Natural killer cell (primary cell): ENCODE results near the gene RXFP4. TPM values are rescaled to one million over a fixed set of nuclear protein-coding genes. Genes with fewer than 3 reads are reported as not detected.

Experiments
- ATAC-seq, 3 donors: fragments of 150-1000 bp in 2 of 3; fragments of 200-7000 bp in 1 of 3; cut with Tn5 transposase; 1 replicate in 1 of 3; 2 replicates in 2 of 3; pipeline ENCODE4 v1.10.0; 2021; ENCODE audit warnings: mild to moderate bottlenecking in 2 of 3, moderate library complexity in 2 of 3
- DNase-seq, 2 donors: peaks; one replicate each; pipeline versions ENCODE4 v3.0.0 to v3.0.0-alpha.2; 2013 to 2021; ENCODE audit warnings: mixed read lengths in 1 of 2
- H3K27ac ChIP-seq: one replicate; pipeline ENCODE4 v1.5.1; 2013; ENCODE audit warnings: mild to moderate bottlenecking, low read length
- H3K27me3 ChIP-seq: one replicate; pipeline ENCODE4 v1.6.1; 2013; ENCODE audit warnings: low read length; ENCODE audit not compliant: control insufficient read depth, insufficient read depth
- H3K36me3 ChIP-seq: one replicate; pipeline ENCODE4 v1.6.1; 2013; ENCODE audit warnings: low read length; ENCODE audit not compliant: control insufficient read depth, insufficient read depth
- H3K4me1 ChIP-seq: one replicate; pipeline ENCODE4 v1.6.1; 2013; ENCODE audit warnings: low read length; ENCODE audit not compliant: control insufficient read depth, insufficient read depth
- H3K4me3 ChIP-seq: one replicate; pipeline ENCODE4 v1.5.1; 2013; ENCODE audit warnings: low read length
- H3K9me3 ChIP-seq: one replicate; pipeline ENCODE4 v1.6.1; 2013; ENCODE audit warnings: low read length; ENCODE audit not compliant: control insufficient read depth, insufficient read depth
- H3K27ac Mint-ChIP-seq, 2 donors: one replicate each; pipeline ENCODE4 v1.8.0; 2022; ENCODE audit warnings: mild to moderate bottlenecking in 2 of 2, mixed read lengths in 2 of 2, moderate library complexity in 1 of 2
- H3K27me3 Mint-ChIP-seq, 2 donors: one replicate each; pipeline ENCODE4 v1.8.0; 2022; ENCODE audit warnings: low read depth in 2 of 2, mixed read lengths in 2 of 2
- H3K36me3 Mint-ChIP-seq: one replicate; pipeline ENCODE4 v1.8.0; 2022; ENCODE audit warnings: mixed read lengths
- H3K4me1 Mint-ChIP-seq, 2 donors: one replicate each; pipeline ENCODE4 v1.8.0; 2022; ENCODE audit warnings: mixed read lengths in 2 of 2
- H3K4me3 Mint-ChIP-seq: one replicate; pipeline ENCODE4 v1.8.0; 2022; ENCODE audit warnings: mild to moderate bottlenecking, moderate library complexity, mixed read lengths
- H3K9me3 Mint-ChIP-seq, 2 donors: one replicate each; pipeline ENCODE4 v1.8.0; 2022; ENCODE audit warnings: mixed read lengths in 2 of 2
- CTCF ChIP-seq: fragments of 200-600 bp; IDR thresholded peaks from one replicate; pipeline ENCODE4 v1.8.0; 2022; ENCODE audit warnings: antibody characterized with exemption
- WGBS: methylation state at CpG from one replicate; pipeline ENCODE4 v1.1.7; 2013; ENCODE audit warnings: missing lambda C conversion rate; ENCODE audit not compliant: insufficient coverage; 5-methylcytosine and 5-hydroxymethylcytosine counted together
- intact Hi-C: fragments of 100-400 bp; cut with micrococcal nuclease; formaldehyde crosslinking; loops from one replicate; pipeline ENCODE4 v1.14.2; 2022
- total RNA-seq, 4 donors: library from RNA; stranded (reverse); fragments of 120-200 nt in 1 of 4; gene quantifications; one replicate each; pipeline versions ENCODE4 v1.2.3 to v1.2.4, GENCODE V29; 2013 to 2022

RXFP4 gene
- total RNA-seq, 3 donors from 2014 or later (not counting 1 experiment from before 2014, with no cell fraction given): not detected

DNA sequence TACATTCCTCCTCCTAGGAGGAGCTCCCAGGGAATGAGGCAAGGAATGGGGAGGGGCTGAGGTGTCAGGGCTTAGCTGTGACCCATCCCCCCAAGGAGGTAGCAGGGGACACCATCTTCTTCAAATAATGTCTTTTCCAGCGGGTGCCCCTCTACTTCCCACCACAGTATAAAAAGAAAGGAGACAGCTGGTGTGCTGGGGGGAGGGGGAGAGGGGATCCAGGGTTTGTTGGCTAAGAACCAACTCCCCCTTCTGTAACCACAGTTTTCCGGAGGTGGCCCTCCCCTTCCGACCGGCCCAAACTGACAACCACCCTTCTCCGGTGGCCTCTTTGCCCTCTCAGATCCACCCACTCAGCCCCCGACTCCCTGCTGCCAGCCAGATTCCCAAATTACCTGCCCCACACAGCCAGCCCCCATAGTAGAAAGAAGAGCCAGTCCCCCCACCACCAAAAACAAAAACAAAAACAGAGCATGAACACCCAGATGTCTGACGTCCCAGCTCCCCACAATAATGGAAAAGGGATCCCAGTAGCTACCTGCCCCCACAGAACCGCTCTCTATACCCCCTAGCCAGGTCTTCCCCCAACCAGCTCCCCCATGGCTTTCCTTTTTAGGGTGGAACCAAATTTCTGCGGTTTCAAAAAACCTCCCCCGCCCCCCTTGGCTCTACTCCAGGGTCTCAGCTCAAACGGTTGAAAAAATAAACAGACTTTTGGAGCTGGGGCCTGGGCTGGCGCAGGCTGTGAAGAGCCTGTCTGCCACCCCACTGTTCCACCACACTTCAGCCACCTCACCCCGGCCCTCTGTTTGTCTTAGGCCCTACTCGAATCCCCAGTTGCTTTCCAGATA, 34.8 kb downstream of the RXFP4 start:
- H3K9me3 ChIP-seq: no peaks in the 10 kb centered on the region
- peaks cover 3% of the 10 kb centered on the region for H3K36me3 ChIP-seq
- peaks cover 83% of the 10 kb centered on the region for H3K4me1 ChIP-seq
- H3K4me3 ChIP-seq: peak overlapping the region; percentile 96
- Mint-ChIP-seq H3K36me3 (no peaks in the 10 kb centered on the region), H3K27ac (peak overlapping the region; percentile 90 to 94), H3K4me1 (peaks cover 87 to 90% of the 10 kb centered on the region in 2 donors), H3K4me3 (peak overlapping the region; percentile 92), H3K9me3 (no peaks in the 10 kb centered on the region), H3K27me3 (no peaks in the 10 kb centered on the region)
- DNase-seq (peak; percentile 41 to 83), ATAC-seq (peak; percentile 19 to 45 (median 25))
- H3K27me3 ChIP-seq: no peaks in the 10 kb centered on the region
- WGBS: 0% methylated on average over 13 of the region's 14 CpGs
- intact Hi-C loops: loop anchor here (5.0 kb wide), 2 partner anchors 64 to 119 kb away; partner anchors contain the start of genes GON4L, RIT1 and SYT11
- H3K27ac ChIP-seq: peak overlapping the region; percentile 79
- TF ChIP-seq CTCF: no peak

DNA sequence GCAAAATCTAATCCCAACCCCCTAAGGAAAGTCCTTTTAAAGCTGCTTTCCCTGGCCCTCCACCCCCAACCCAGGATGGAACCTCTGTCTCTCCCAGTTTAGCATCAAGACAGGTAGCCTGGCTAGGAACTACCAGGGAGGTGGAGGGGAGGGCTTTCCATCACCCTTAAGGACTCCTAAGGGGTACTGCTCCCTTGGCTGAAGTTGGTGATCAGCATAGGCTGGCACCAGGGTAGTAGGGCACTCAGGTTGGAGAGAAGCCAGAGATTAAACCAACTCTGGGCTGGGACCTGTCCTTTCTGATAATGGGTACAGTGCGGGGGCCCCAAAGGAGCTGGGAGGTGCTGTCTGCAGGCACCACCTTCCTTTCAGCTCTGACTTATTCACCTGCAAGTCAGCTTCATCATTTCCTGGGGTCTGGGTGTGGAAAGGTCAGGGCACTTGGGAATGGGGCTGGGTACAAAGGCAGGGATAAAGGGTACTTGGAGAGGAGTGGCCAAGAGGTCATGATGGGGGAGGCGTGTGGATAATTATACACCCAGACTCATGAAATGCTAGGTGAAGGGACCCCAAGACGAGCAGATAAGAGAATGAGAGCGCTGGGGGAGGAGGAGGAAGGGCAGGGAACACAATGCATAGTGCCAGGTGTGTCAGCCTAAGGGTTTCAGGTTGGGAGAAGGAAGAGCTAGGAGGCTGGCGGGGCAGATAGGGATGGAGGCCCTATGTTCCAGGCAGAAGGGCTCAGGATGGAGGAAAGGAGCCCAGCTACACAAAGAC, 35.7 kb downstream of the RXFP4 start:
- no peaks in the 10 kb centered on the region for H3K27me3 Mint-ChIP-seq
- WGBS: 0% methylated on average over 5 of the region's 5 CpGs
- peak in 1 of 3 donors; percentile 3 for ATAC-seq

GRCh38 chr1:155977690-155978324, 36.4 kb downstream of the RXFP4 start:
- 0% methylated on average over 47 of the region's 52 CpGs for WGBS
- H3K27me3 Mint-ChIP-seq: no peaks in the 10 kb centered on the region
- H3K4me1 ChIP-seq: peaks cover 83% of the 10 kb centered on the region
- no peaks in the 10 kb centered on the region for H3K27me3 ChIP-seq
- H3K4me3 ChIP-seq: peak overlapping the region; percentile 96
- ATAC-seq (peak; percentile 41 to 59 (median 48)), DNase-seq (peak; percentile 60 to 63)
- peak overlapping the region; percentile 92 for H3K4me3 Mint-ChIP-seq
- H3K27ac ChIP-seq: peak overlapping the region; percentile 79
- peaks cover 6% of the 10 kb centered on the region for H3K36me3 ChIP-seq
- peak overlapping the region; percentile 90 to 94 for H3K27ac Mint-ChIP-seq
- no peaks in the 10 kb centered on the region for H3K9me3 Mint-ChIP-seq
- intact Hi-C loops: loop anchor here (5.0 kb wide), 2 partner anchors 66 to 121 kb away; partner anchors contain the start of genes GON4L, RIT1 and SYT11
- no peaks in the 10 kb centered on the region for H3K9me3 ChIP-seq
- no peak for TF ChIP-seq CTCF
- no peaks in the 10 kb centered on the region for H3K36me3 Mint-ChIP-seq
- peaks cover 79 to 88% of the 10 kb centered on the region in 2 donors for H3K4me1 Mint-ChIP-seq

More for the DNA sequence above, 35.7 kb downstream of the RXFP4 start:
- Mint-ChIP-seq H3K4me1 (peaks cover 86 to 90% of the 10 kb centered on the region in 2 donors), H3K4me3 (peak overlapping the region; percentile 92), H3K9me3 (no peaks in the 10 kb centered on the region), H3K36me3 (no peaks in the 10 kb centered on the region), H3K27ac (peak overlapping the region; percentile 90 to 94)
- no peak for TF ChIP-seq CTCF
- Histone ChIP-seq H3K27me3 (no peaks in the 10 kb centered on the region), H3K27ac (peak overlapping the region; percentile 79), H3K36me3 (peaks cover 3% of the 10 kb centered on the region), H3K4me3 (peak overlapping the region; percentile 96), H3K4me1 (peaks cover 83% of the 10 kb centered on the region), H3K9me3 (no peaks in the 10 kb centered on the region)
- DNase-seq: peak in 1 of 2 donors; percentile 40
- intact Hi-C loops: loop anchor here (5.0 kb wide), 2 partner anchors 65 to 120 kb away; partner anchors contain the start of genes GON4L, RIT1 and SYT11
